ENCODE results near the gene SETDB2. TPM values are rescaled to one million over a fixed set of nuclear protein-coding genes. Genes with fewer than 3 reads are reported as not detected.

SETDB2 gene
- total and polyA plus RNA-seq, 2 of the 13 experiments (the other 11 are each of a cell fraction or from before 2014, with no cell fraction given), result 8.1 to 8.7 TPM

GRCh38 chr13:49539746-49540145 is 95.7 kb downstream of the SETDB2 start (continued):
- TF ChIP-seq, protein P1, sequence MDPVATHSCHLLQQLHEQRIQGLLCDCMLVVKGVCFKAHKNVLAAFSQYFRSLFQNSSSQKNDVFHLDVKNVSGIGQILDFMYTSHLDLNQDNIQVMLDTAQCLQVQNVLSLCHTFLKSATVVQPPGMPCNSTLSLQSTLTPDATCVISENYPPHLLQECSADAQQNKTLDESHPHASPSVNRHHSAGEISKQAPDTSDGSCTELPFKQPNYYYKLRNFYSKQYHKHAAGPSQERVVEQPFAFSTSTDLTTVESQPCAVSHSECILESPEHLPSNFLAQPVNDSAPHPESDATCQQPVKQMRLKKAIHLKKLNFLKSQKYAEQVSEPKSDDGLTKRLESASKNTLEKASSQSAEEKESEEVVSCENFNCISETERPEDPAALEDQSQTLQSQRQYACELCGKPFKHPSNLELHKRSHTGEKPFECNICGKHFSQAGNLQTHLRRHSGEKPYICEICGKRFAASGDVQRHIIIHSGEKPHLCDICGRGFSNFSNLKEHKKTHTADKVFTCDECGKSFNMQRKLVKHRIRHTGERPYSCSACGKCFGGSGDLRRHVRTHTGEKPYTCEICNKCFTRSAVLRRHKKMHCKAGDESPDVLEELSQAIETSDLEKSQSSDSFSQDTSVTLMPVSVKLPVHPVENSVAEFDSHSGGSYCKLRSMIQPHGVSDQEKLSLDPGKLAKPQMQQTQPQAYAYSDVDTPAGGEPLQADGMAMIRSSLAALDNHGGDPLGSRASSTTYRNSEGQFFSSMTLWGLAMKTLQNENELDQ (CRISPR knock-in tag; IDR thresholded peaks at IDR 0.05; ENCODE audit: borderline replicate concordance), result no peak
- TF ChIP-seq, protein P2, sequence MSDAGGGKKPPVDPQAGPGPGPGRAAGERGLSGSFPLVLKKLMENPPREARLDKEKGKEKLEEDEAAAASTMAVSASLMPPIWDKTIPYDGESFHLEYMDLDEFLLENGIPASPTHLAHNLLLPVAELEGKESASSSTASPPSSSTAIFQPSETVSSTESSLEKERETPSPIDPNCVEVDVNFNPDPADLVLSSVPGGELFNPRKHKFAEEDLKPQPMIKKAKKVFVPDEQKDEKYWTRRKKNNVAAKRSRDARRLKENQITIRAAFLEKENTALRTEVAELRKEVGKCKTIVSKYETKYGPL (CRISPR knock-in tag; IDR thresholded peaks at IDR 0.05), result no peak
- TF ChIP-seq PAWR (CRISPR knock-in tag; IDR thresholded peaks at IDR 0.05; ENCODE audit: borderline replicate concordance), result no peak
- TF ChIP-seq, protein P3, sequence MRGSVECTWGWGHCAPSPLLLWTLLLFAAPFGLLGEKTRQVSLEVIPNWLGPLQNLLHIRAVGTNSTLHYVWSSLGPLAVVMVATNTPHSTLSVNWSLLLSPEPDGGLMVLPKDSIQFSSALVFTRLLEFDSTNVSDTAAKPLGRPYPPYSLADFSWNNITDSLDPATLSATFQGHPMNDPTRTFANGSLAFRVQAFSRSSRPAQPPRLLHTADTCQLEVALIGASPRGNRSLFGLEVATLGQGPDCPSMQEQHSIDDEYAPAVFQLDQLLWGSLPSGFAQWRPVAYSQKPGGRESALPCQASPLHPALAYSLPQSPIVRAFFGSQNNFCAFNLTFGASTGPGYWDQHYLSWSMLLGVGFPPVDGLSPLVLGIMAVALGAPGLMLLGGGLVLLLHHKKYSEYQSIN (CRISPR knock-in tag; IDR thresholded peaks at IDR 0.05; ENCODE audit: borderline replicate concordance), result no peak
- no peak for TF ChIP-seq MLLT10 (CRISPR knock-in tag; IDR thresholded peaks at IDR 0.05)
- TF ChIP-seq ZMAT3 (CRISPR knock-in tag; conservative IDR thresholded peaks at IDR 0.05), result no peak
- no peak for TF ChIP-seq MEIS2 (CRISPR knock-in tag; IDR thresholded peaks at IDR 0.05)
- no peak for TF ChIP-seq KDM6A (CRISPR knock-in tag; IDR thresholded peaks at IDR 0.05; ENCODE audit: low read depth)

DNA sequence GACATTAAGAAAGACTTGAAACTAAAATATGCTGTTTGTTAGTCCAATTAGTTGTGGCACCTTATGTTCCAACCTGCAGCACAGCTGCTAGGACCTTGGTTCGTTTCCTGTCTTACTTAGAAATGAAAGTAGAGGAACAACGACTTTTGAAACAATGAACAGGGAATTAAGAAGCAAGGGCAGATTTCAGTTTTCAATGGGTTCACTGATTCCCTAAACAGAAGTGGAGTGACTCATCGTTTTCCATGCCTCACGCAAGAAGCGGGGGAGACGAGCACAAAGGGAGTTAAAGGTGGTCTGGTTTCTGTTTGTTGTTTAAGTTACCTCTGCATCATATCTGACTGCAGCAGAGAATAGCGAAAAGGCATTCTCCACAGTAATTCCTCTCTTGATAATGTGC is 96.5 kb downstream of the SETDB2 start:
- POLR2A ChIA-PET, result no interaction called here
- TF ChIP-seq ZNF564 (CRISPR knock-in tag; IDR thresholded peaks at IDR 0.05) (no peak), ZNF614 (CRISPR knock-in tag; IDR thresholded peaks at IDR 0.05; ENCODE audit: borderline replicate concordance) (no peak), ZNF784 (CRISPR knock-in tag; IDR thresholded peaks at IDR 0.05; ENCODE audit: borderline replicate concordance) (no peak), ARID2 (CRISPR knock-in tag; IDR thresholded peaks at IDR 0.05; ENCODE audit: borderline replicate concordance) (no peak), BORCS8-MEF2B (CRISPR knock-in tag; IDR thresholded peaks at IDR 0.05) (no peak)
- TF ChIP-seq, protein P4, sequence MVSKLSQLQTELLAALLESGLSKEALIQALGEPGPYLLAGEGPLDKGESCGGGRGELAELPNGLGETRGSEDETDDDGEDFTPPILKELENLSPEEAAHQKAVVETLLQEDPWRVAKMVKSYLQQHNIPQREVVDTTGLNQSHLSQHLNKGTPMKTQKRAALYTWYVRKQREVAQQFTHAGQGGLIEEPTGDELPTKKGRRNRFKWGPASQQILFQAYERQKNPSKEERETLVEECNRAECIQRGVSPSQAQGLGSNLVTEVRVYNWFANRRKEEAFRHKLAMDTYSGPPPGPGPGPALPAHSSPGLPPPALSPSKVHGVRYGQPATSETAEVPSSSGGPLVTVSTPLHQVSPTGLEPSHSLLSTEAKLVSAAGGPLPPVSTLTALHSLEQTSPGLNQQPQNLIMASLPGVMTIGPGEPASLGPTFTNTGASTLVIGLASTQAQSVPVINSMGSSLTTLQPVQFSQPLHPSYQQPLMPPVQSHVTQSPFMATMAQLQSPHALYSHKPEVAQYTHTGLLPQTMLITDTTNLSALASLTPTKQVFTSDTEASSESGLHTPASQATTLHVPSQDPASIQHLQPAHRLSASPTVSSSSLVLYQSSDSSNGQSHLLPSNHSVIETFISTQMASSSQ (IDR thresholded peaks at IDR 0.05; ENCODE audit: low read depth), result no peak
- TF ChIP-seq, protein P4 (CRISPR knock-in tag; IDR thresholded peaks at IDR 0.05; ENCODE audit: borderline replicate concordance), result no peak

More for the DNA sequence above, 96.5 kb downstream of the SETDB2 start:
- H3K36me3 ChIP-seq (replicated peaks in 1 of 2; ENCODE audit: control insufficient read depth in 1 of 2, insufficient read depth in 2 of 2, low read length in 2 of 2), result peaks cover 6 to 43% of the 10 kb centered on the region in 2 experiments
- no peaks in the 10 kb centered on the region for H3K27me3 ChIP-seq (ENCODE audit: control insufficient read depth in 1 of 2, insufficient read depth in 2 of 2, low read length in 2 of 2)
- intact Hi-C loops (cut with micrococcal nuclease; ENCODE audit: unreplicated experiment), result no loop called here
- in situ Hi-C loops (cut with HindIII; ENCODE audit: extremely low pct_ligation_motif_present, low pct_unique_long_range_greater_than_20kb), result no loop called here
- H3K79me2 ChIP-seq (ENCODE audit: insufficient read depth, low read length), result no peaks in the 10 kb centered on the region
- H3K4me3 ChIP-seq (replicated peaks in 1 of 3; ENCODE audit: insufficient read depth in 1 of 3, low read depth in 2 of 3, low read length in 3 of 3), result no peak overlapping the region
- CTCF ChIA-PET (ENCODE audit: low intra/inter-chr PET ratio, low total read pairs), result no interaction called here
- 89% methylated on average over 7 of the region's 7 CpGs for WGBS (ENCODE audit: low lambda C conversion rate)
- no peak overlapping the region for H3K4me2 ChIP-seq (ENCODE audit: low read depth, low read length)
- H2AFZ ChIP-seq (ENCODE audit: low read length), result no peak overlapping the region
- ATAC-seq (no peak), DNase-seq (ENCODE audit: low spot score) (no peak), FAIRE-seq (no peak)
- H3K9me3 ChIP-seq (ENCODE audit: low read length), result no peaks in the 10 kb centered on the region
- H3K9ac ChIP-seq (ENCODE audit: insufficient read depth, low read depth, low read length), result no peak overlapping the region
- no TSS peak for BruUV-seq (replicated peaks)
- no peaks in the 10 kb centered on the region for H3K4me1 ChIP-seq (ENCODE audit: insufficient read depth, low read length)
- no peak overlapping the region for H3K27ac ChIP-seq (ENCODE audit: extremely low read length, insufficient read depth, low read length)
- no peaks in the 10 kb centered on the region for H4K20me1 ChIP-seq (ENCODE audit: insufficient read depth, low read length)
